GM23338 (cell line): ENCODE results near the gene MAGI1. TPM values are rescaled to one million over a fixed set of nuclear protein-coding genes. Genes with fewer than 3 reads are reported as not detected.
A peak's percentile ranks its signal among the peaks of the same experiment; 100 is the strongest.

ENCODE experiments used
- ATAC-seq: fragments of 200-7000 bp; cut with Tn5 transposase; 3 replicates; pipeline ENCODE4 v1.9.1; 2020
- DNase-seq: peaks from one replicate; pipeline ENCODE4 v3.0.0-alpha.2; 2015; ENCODE audit warnings: low spot score
- H2AFZ ChIP-seq: fragments of 200-600 bp; sonication (generic); 2 replicates; pipeline ENCODE4 v1.8.0; 2016; ENCODE audit warnings: antibody characterized with exemption, mild to moderate bottlenecking, moderate library complexity
- H3F3A ChIP-seq: fragments of 200-600 bp; sonication (generic); replicated peaks from 2 replicates; pipeline ENCODE4 v1.8.0; 2017; ENCODE audit warnings: antibody characterized with exemption, mixed run types, low read depth
- H3K27ac ChIP-seq: fragments of 200-600 bp; sonication (generic); 2 replicates; pipeline ENCODE4 v1.6.1; 2016; ENCODE audit warnings: low read depth
- H3K27me3 ChIP-seq: fragments of 200-600 bp; sonication (generic); 2 replicates; pipeline ENCODE4 v1.8.0; 2016; ENCODE audit warnings: mild to moderate bottlenecking, mixed run types, moderate library complexity; ENCODE audit not compliant: insufficient read depth
- H3K36me3 ChIP-seq: fragments of 200-600 bp; sonication (generic); 2 replicates; pipeline ENCODE4 v1.8.0; 2016; ENCODE audit warnings: mild to moderate bottlenecking; ENCODE audit not compliant: insufficient read depth
- H3K4me1 ChIP-seq: fragments of 200-600 bp; sonication (generic); 2 replicates; pipeline ENCODE4 v1.8.0; 2016; ENCODE audit warnings: mild to moderate bottlenecking, moderate library complexity; ENCODE audit not compliant: insufficient read depth
- H3K4me2 ChIP-seq: fragments of 200-600 bp; sonication (generic); 2 replicates; pipeline ENCODE4 v1.7.1; 2017; ENCODE audit warnings: mixed run types
- H3K4me3 ChIP-seq: fragments of 200-600 bp; sonication (generic); 2 replicates; pipeline ENCODE4 v1.6.1; 2016; ENCODE audit warnings: mixed run types
- H3K79me2 ChIP-seq: fragments of 200-600 bp; sonication (generic); replicated peaks from 2 replicates; pipeline ENCODE4 v1.8.0; 2017; ENCODE audit warnings: mild to moderate bottlenecking; ENCODE audit not compliant: insufficient read depth
- H3K9me2 ChIP-seq: fragments of 200-600 bp; sonication (generic); 2 replicates; pipeline ENCODE4 v1.8.0; 2017; ENCODE audit not compliant: insufficient read depth
- H4K20me1 ChIP-seq: fragments of 200-600 bp; sonication (generic); replicated peaks from 2 replicates; pipeline ENCODE4 v1.8.0; 2017; ENCODE audit warnings: mild to moderate bottlenecking; ENCODE audit not compliant: insufficient read depth
- H3K27ac Mint-ChIP-seq: 2 replicates; pipeline ENCODE4 v1.8.0; 2020; ENCODE audit warnings: inconsistent platforms, mild to moderate bottlenecking, moderate library complexity, mixed read lengths
- H3K27me3 Mint-ChIP-seq: 3 replicates; pipeline ENCODE4 v1.8.0; 2022; ENCODE audit warnings: low read depth, mild to moderate bottlenecking, moderate library complexity, mixed read lengths, inconsistent platforms; ENCODE audit not compliant: insufficient read depth, poor library complexity
- H3K36me3 Mint-ChIP-seq: 3 replicates; pipeline ENCODE4 v1.8.0; 2021; ENCODE audit warnings: low read depth, mild to moderate bottlenecking, inconsistent platforms, moderate library complexity, mixed read lengths
- H3K4me1 Mint-ChIP-seq: 3 replicates; pipeline ENCODE4 v1.8.0; 2020; ENCODE audit warnings: mild to moderate bottlenecking, inconsistent platforms, mixed read lengths
- H3K4me3 Mint-ChIP-seq: 3 replicates; pipeline ENCODE4 v1.8.0; 2021; ENCODE audit warnings: moderate library complexity, mild to moderate bottlenecking, inconsistent platforms, mixed read lengths
- H3K9me3 Mint-ChIP-seq: 3 replicates; pipeline ENCODE4 v1.8.0; 2020; ENCODE audit warnings: moderate library complexity, mild to moderate bottlenecking, inconsistent platforms, mixed read lengths
- EZH2 ChIP-seq: fragments of 200-600 bp; sonication (generic); IDR thresholded peaks from one replicate; pipeline ENCODE4 v1.8.0; 2017; ENCODE audit warnings: antibody characterized with exemption, mild to moderate bottlenecking, low read depth; ENCODE audit not compliant: unreplicated experiment
- JUNB ChIP-seq: IDR thresholded peaks from one replicate; pipeline ENCODE4 v1.6.1; 2016; ENCODE audit warnings: antibody characterized with exemption; ENCODE audit not compliant: unreplicated experiment
- POLR2AphosphoS5 ChIP-seq: IDR thresholded peaks from 2 replicates; pipeline ENCODE4 v1.6.1; 2016; ENCODE audit warnings: antibody characterized with exemption, low read depth
- polyA plus RNA-seq: library from polyadenylated mRNA; unstranded; fragments of >200 nt; fragmentation: Nextera tagmentation; extraction: Ambion mirVana; gene quantifications from 2 replicates; pipeline ENCODE4 v1.2.1, GENCODE V29; 2016
- total RNA-seq: library from RNA; depleted of rRNA; stranded (reverse); fragments of >200 nt; shearing (Covaris generic); gene quantifications from 2 replicates; pipeline ENCODE4 v1.2.3, GENCODE V29; 2014
- TF ChIP-seq, protein P1 (sequence below): fragments of 250-450 bp; sonication (Bioruptor Pico); IDR thresholded peaks from 2 replicates; pipeline ENCODE4 v1.5.0; 2020; ENCODE audit warnings: mild to moderate bottlenecking, moderate library complexity
- TF ChIP-seq, protein P2 (sequence below), 2 experiments: fragments of 200-600 bp in 1 of 2; sonication (generic) in 1 of 2; conservative IDR thresholded peaks; 2 replicates each; pipeline versions ENCODE4 v1.5.1 to v1.6.1; 2016 to 2017; ENCODE audit warnings: antibody characterized with exemption in 2 of 2, low read depth in 2 of 2, mild to moderate bottlenecking in 2 of 2, moderate library complexity in 1 of 2
- TF ChIP-seq, protein P3 (sequence below): IDR thresholded peaks from 2 replicates; pipeline ENCODE4 v1.6.1; 2016; ENCODE audit warnings: antibody characterized with exemption

Gene MAGI1
- total and polyA plus RNA-seq, 2 experiments from 2014 or later, result 27.4 to 71.2 TPM

DNA sequence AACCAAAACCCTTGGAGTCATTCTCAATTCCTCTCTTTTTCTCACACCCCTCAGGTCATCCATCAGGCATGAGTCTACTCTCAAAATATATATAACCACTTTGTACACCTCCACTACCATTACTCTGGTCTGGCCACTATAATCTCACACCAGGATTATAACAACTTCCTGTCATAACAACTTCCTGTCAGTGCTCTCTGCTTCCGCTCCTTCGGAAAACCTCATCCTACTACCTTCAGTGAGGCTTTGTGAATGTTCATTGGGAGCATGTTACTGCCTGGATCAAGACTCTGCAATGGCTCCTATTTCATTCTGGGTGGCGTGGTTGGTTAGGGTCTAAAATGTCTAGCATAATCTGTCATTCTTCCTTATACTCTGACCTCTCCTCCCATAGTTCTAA is 447.4 kb downstream of the MAGI1 start (continued):
- TF ChIP-seq, protein P1, sequence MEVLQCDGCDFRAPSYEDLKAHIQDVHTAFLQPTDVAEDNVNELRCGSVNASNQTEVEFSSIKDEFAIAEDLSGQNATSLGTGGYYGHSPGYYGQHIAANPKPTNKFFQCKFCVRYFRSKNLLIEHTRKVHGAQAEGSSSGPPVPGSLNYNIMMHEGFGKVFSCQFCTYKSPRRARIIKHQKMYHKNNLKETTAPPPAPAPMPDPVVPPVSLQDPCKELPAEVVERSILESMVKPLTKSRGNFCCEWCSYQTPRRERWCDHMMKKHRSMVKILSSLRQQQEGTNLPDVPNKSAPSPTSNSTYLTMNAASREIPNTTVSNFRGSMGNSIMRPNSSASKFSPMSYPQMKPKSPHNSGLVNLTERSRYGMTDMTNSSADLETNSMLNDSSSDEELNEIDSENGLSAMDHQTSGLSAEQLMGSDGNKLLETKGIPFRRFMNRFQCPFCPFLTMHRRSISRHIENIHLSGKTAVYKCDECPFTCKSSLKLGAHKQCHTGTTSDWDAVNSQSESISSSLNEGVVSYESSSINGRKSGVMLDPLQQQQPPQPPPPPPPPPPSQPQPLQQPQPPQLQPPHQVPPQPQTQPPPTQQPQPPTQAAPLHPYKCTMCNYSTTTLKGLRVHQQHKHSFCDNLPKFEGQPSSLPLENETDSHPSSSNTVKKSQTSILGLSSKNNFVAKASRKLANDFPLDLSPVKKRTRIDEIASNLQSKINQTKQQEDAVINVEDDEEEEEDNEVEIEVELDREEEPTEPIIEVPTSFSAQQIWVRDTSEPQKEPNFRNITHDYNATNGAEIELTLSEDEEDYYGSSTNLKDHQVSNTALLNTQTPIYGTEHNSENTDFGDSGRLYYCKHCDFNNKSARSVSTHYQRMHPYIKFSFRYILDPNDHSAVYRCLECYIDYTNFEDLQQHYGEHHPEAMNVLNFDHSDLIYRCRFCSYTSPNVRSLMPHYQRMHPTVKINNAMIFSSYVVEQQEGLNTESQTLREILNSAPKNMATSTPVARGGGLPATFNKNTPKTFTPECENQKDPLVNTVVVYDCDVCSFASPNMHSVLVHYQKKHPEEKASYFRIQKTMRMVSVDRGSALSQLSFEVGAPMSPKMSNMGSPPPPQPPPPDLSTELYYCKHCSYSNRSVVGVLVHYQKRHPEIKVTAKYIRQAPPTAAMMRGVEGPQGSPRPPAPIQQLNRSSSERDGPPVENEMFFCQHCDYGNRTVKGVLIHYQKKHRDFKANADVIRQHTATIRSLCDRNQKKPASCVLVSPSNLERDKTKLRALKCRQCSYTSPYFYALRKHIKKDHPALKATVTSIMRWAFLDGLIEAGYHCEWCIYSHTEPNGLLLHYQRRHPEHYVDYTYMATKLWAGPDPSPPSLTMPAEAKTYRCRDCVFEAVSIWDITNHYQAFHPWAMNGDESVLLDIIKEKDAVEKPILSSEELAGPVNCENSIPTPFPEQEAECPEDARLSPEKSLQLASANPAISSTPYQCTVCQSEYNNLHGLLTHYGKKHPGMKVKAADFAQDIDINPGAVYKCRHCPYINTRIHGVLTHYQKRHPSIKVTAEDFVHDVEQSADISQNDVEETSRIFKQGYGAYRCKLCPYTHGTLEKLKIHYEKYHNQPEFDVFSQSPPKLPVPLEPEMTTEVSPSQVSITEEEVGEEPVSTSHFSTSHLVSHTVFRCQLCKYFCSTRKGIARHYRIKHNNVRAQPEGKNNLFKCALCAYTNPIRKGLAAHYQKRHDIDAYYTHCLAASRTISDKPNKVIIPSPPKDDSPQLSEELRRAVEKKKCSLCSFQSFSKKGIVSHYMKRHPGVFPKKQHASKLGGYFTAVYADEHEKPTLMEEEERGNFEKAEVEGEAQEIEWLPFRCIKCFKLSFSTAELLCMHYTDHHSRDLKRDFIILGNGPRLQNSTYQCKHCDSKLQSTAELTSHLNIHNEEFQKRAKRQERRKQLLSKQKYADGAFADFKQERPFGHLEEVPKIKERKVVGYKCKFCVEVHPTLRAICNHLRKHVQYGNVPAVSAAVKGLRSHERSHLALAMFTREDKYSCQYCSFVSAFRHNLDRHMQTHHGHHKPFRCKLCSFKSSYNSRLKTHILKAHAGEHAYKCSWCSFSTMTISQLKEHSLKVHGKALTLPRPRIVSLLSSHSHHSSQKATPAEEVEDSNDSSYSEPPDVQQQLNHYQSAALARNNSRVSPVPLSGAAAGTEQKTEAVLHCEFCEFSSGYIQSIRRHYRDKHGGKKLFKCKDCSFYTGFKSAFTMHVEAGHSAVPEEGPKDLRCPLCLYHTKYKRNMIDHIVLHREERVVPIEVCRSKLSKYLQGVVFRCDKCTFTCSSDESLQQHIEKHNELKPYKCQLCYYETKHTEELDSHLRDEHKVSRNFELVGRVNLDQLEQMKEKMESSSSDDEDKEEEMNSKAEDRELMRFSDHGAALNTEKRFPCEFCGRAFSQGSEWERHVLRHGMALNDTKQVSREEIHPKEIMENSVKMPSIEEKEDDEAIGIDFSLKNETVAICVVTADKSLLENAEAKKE, result no peak
- TF ChIP-seq JUNB (no peak), EZH2 (no peak), POLR2AphosphoS5 (no peak)

DNA sequence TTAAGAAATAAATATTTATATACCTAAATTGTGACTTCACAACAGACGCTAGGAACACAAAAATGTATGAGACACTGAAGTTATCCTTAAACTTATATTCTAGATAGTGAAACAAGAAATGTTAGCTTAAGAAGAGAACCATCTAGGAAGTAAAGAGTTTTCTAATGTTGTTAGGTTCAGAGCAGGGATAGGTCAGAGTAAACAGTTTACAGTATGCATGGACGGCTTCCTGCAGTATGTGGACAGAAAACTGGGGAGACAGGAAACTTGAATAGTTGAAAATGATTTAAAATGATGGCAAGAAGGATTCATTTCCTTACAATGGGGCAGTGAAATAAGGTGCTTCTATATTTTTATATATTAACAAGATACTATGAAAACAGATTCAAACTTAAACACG is 449.8 kb downstream of the MAGI1 start:
- peaks cover 66% of the 10 kb centered on the region for H3K4me1 Mint-ChIP-seq
- Histone ChIP-seq H3K79me2 (peaks cover 99% of the 10 kb centered on the region), H4K20me1 (peaks cover 2% of the 10 kb centered on the region), H3F3A (no peaks in the 10 kb centered on the region; the same call in 1 of the 2 replicates), H3K4me3 (no peak overlapping the region), H3K4me1 (peaks cover 67% of the 10 kb centered on the region), H3K9me2 (no peaks in the 10 kb centered on the region), H2AFZ (no peak overlapping the region), H3K36me3 (no peaks in the 10 kb centered on the region), H3K27ac (peak overlapping the region; percentile 13; the same call in 1 of the 2 replicates), H3K4me2 (peak overlapping the region; percentile 64; the same call in 1 of the 2 replicates), H3K27me3 (no peaks in the 10 kb centered on the region)
- no peak for DNase-seq
- H3K36me3 Mint-ChIP-seq, result no peaks in the 10 kb centered on the region
- H3K27ac Mint-ChIP-seq, result no peak overlapping the region
- no peak overlapping the region for H3K4me3 Mint-ChIP-seq
- no peaks in the 10 kb centered on the region for H3K9me3 Mint-ChIP-seq
- no peaks in the 10 kb centered on the region for H3K27me3 Mint-ChIP-seq
- no peak for ATAC-seq
- TF ChIP-seq POLR2AphosphoS5, result no peak
- TF ChIP-seq, protein P1, result no peak
- TF ChIP-seq, protein P2, sequence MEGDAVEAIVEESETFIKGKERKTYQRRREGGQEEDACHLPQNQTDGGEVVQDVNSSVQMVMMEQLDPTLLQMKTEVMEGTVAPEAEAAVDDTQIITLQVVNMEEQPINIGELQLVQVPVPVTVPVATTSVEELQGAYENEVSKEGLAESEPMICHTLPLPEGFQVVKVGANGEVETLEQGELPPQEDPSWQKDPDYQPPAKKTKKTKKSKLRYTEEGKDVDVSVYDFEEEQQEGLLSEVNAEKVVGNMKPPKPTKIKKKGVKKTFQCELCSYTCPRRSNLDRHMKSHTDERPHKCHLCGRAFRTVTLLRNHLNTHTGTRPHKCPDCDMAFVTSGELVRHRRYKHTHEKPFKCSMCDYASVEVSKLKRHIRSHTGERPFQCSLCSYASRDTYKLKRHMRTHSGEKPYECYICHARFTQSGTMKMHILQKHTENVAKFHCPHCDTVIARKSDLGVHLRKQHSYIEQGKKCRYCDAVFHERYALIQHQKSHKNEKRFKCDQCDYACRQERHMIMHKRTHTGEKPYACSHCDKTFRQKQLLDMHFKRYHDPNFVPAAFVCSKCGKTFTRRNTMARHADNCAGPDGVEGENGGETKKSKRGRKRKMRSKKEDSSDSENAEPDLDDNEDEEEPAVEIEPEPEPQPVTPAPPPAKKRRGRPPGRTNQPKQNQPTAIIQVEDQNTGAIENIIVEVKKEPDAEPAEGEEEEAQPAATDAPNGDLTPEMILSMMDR (conservative IDR thresholded peaks at IDR 0.05; ENCODE audit: low read depth in 2 of 2), result no peak
- TF ChIP-seq, protein P3, sequence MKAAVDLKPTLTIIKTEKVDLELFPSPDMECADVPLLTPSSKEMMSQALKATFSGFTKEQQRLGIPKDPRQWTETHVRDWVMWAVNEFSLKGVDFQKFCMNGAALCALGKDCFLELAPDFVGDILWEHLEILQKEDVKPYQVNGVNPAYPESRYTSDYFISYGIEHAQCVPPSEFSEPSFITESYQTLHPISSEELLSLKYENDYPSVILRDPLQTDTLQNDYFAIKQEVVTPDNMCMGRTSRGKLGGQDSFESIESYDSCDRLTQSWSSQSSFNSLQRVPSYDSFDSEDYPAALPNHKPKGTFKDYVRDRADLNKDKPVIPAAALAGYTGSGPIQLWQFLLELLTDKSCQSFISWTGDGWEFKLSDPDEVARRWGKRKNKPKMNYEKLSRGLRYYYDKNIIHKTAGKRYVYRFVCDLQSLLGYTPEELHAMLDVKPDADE, result no peak
